Kidney (tissue), 14 donors: Measurements from ENCODE around the gene KCND1. TPM values are rescaled to one million over a fixed set of nuclear protein-coding genes. Genes with fewer than 3 reads are reported as not detected.

Source experiments
- DNase-seq, 5 donors: peaks; one replicate each; pipeline ENCODE4 v3.0.0-alpha.2; 2013 to 2020
- FAIRE-seq: peaks from 2 replicates; lab custom pipeline; 2012; peaks lifted over from hg19 to GRCh38; lab: Jason Lieb, UNC
- H3K27ac ChIP-seq, 2 donors: one replicate each; pipeline ENCODE4 v1.7.0; 2013; ENCODE audit warnings: low read depth in 2 of 2, low read length in 2 of 2, inconsistent platforms in 1 of 2
- H3K27me3 ChIP-seq: one replicate; pipeline ENCODE4 v1.7.1; 2013; ENCODE audit warnings: low read length, inconsistent platforms; ENCODE audit not compliant: control insufficient read depth, insufficient read depth
- H3K36me3 ChIP-seq, 3 donors: one replicate each; pipeline versions ENCODE4 v1.7.0 to v1.7.1; 2013; ENCODE audit warnings: low read length in 3 of 3, control low read depth in 1 of 3, inconsistent platforms in 1 of 3; ENCODE audit not compliant: insufficient read depth in 3 of 3, control insufficient read depth in 2 of 3
- H3K4me1 ChIP-seq, 3 donors: one replicate each; pipeline versions ENCODE4 v1.7.0 to v1.7.1; 2013; ENCODE audit warnings: low read length in 3 of 3, inconsistent platforms in 1 of 3, low read depth in 1 of 3; ENCODE audit not compliant: control insufficient read depth in 2 of 3, insufficient read depth in 2 of 3
- H3K4me3 ChIP-seq, 3 donors: one replicate each; pipeline versions ENCODE4 v1.7.0 to v1.8.1; 2013; ENCODE audit warnings: low read length in 3 of 3, control low read depth in 1 of 3, inconsistent platforms in 1 of 3
- H3K9ac ChIP-seq, 3 donors: one replicate each; pipeline versions ENCODE4 v1.7.0 to v1.7.1; 2013; ENCODE audit warnings: low read length in 3 of 3, control low read depth in 1 of 3, inconsistent platforms in 1 of 3
- H3K9me3 ChIP-seq, 3 donors: one replicate each; pipeline versions ENCODE4 v1.7.0 to v1.7.1; 2013; ENCODE audit warnings: low read length in 3 of 3, control low read depth in 1 of 3, inconsistent platforms in 1 of 3; ENCODE audit not compliant: control insufficient read depth in 2 of 3, insufficient read depth in 1 of 3
- CTCF ChIP-seq: IDR thresholded peaks from 3 replicates; pipeline ENCODE4 v1.5.1; 2012; ENCODE audit warnings: mild to moderate bottlenecking, moderate library complexity, borderline replicate concordance; ENCODE audit not compliant: insufficient read depth; ENCODE audit errors: extremely low read depth
- intact Hi-C: fragments of 100-400 bp; cut with DNase I; formaldehyde crosslinking; loops from one replicate; pipeline ENCODE4 v1.11.1; 2022
- polyA plus RNA-seq: library from polyadenylated mRNA; stranded (reverse); fragments of 350-450 nt; fragmentation: Illumina TruSeq; extraction: RNeasy Lipid Tissue Mini Kit (QIAGEN cat#74804); gene quantifications from one replicate; pipeline ENCODE4 v1.2.3, GENCODE V29; 2014; ENCODE audit warnings: low read depth, low replicate concordance; ENCODE audit not compliant: insufficient read depth
- total RNA-seq: library from RNA; stranded (reverse); fragmentation: NEBNext Ultra II Directional; extraction: Animal tissue kit (Norgen Biotek cat#: 25700); gene quantifications from one replicate; pipeline ENCODE4 v1.2.1, GENCODE V29; 2021
- donor health status: control.
- donor health status: control.
- donor health status: control.
- donor health status: control.
- donor health status: control.
- donor health status: DM: yes; HTN: yes; CAD: no.
- donor health status: Normal renal cell carcinoma (clear cell type).

The KCND1 gene
- total and polyA plus RNA-seq, 2 donors from 2014 or later, result 0.92 to 2.2 TPM

- intact Hi-C loops, result no loop called here
- H3K4me3 ChIP-seq, result no peak overlapping the region
- no peak overlapping the region for H3K9ac ChIP-seq
- no peaks in the 10 kb centered on the region for H3K27me3 ChIP-seq
- DNase-seq (no peak), FAIRE-seq (no peak)
- no peak overlapping the region for H3K27ac ChIP-seq
- H3K4me1 ChIP-seq, result no peaks in the 10 kb centered on the region
- TF ChIP-seq CTCF, result no peak
- peaks cover 0 to 2% (median 0%) of the 10 kb centered on the region in 3 donors for H3K36me3 ChIP-seq
- H3K9me3 ChIP-seq, result no peaks in the 10 kb centered on the region
These were observed 6.6 kb upstream of the KCND1 start for GRCh38 chrX:48978226-48978625.

- H3K27me3 ChIP-seq, result no peaks in the 10 kb centered on the region
- DNase-seq (no peak), FAIRE-seq (no peak)
- intact Hi-C loops, result no loop called here
- no peak overlapping the region for H3K4me3 ChIP-seq
- no peak overlapping the region for H3K9ac ChIP-seq
- H3K9me3 ChIP-seq, result no peaks in the 10 kb centered on the region
- no peak overlapping the region for H3K27ac ChIP-seq
- no peak for TF ChIP-seq CTCF
- no peaks in the 10 kb centered on the region for H3K4me1 ChIP-seq
- no peaks in the 10 kb centered on the region for H3K36me3 ChIP-seq
These were observed 4.4 kb upstream of the KCND1 start for GRCh38 chrX:48976086-48976485.

- no peak overlapping the region for H3K27ac ChIP-seq
- DNase-seq, result no peak
- no peak for TF ChIP-seq CTCF
- no peaks in the 10 kb centered on the region for H3K4me1 ChIP-seq
- no peaks in the 10 kb centered on the region for H3K9me3 ChIP-seq
- FAIRE-seq, result no peak
- no peaks in the 10 kb centered on the region for H3K27me3 ChIP-seq
- no peak overlapping the region for H3K4me3 ChIP-seq
- intact Hi-C loops, result no loop called here
- no peak overlapping the region for H3K9ac ChIP-seq
- H3K36me3 ChIP-seq, result no peaks in the 10 kb centered on the region
These were observed 3.9 kb upstream of the KCND1 start for GRCh38 chrX:48975541-48975940.

GRCh38 chrX:48975041-48975440, 3.4 kb upstream of the KCND1 start:
- Histone ChIP-seq H3K9ac (no peak overlapping the region), H3K4me3 (no peak overlapping the region), H3K27me3 (no peaks in the 10 kb centered on the region), H3K36me3 (no peaks in the 10 kb centered on the region), H3K9me3 (no peaks in the 10 kb centered on the region), H3K27ac (no peak overlapping the region), H3K4me1 (no peaks in the 10 kb centered on the region)
- TF ChIP-seq CTCF, result no peak
- DNase-seq (no peak), FAIRE-seq (no peak)
- intact Hi-C loops, result no loop called here
